ENCODE results near the gene SKAP1. TPM values are rescaled to one million over a fixed set of nuclear protein-coding genes. Genes with fewer than 3 reads are reported as not detected.

The SKAP1 gene
- total and polyA plus RNA-seq, 2 experiments from 2014 or later: 0.27 TPM; not detected in 1

DNA sequence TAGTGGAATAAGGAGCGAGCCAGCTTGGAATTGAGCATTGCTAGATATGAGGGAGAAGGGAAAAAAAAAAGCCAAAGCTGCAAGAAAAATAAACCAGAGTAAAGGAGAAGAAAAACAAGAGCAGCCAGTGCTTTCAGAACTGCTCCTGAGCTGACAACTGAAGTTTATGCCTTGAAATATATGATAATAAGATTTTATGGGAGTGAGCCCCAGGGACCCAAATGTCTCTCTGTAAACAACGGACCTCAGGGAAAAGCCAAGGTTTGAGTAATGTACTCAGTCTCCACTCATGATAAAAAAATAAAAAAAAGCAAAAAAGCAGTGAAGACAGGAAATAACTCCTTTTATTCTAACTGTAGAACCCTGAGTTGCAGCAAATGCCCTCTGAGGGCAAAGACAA lies 189.9 kb downstream of the SKAP1 start:
- H3K27me3 Mint-ChIP-seq (ENCODE audit: insufficient read depth, low read depth, poor library complexity): no peaks in the 10 kb centered on the region
- Histone ChIP-seq H3K27ac (ENCODE audit: low read depth) (no peak overlapping the region), H2AFZ (no peak overlapping the region), H3K4me2 (no peak overlapping the region), H3K27me3 (ENCODE audit: insufficient read depth) (no peaks in the 10 kb centered on the region), H3K9me2 (ENCODE audit: insufficient read depth) (no peaks in the 10 kb centered on the region), H3K4me3 (no peak overlapping the region), H3K36me3 (ENCODE audit: insufficient read depth) (no peaks in the 10 kb centered on the region), H4K20me1 (replicated peaks; ENCODE audit: insufficient read depth) (no peaks in the 10 kb centered on the region), H3F3A (replicated peaks; ENCODE audit: low read depth) (no peaks in the 10 kb centered on the region), H3K79me2 (replicated peaks; ENCODE audit: insufficient read depth) (no peaks in the 10 kb centered on the region), H3K4me1 (ENCODE audit: insufficient read depth) (peaks cover 4% of the 10 kb centered on the region; the same call in 1 of the 2 replicates)
- DNase-seq (ENCODE audit: low spot score): no peak
- no peak overlapping the region for H3K27ac Mint-ChIP-seq
- H3K4me1 Mint-ChIP-seq: peaks cover 23% of the 10 kb centered on the region
- H3K9me3 Mint-ChIP-seq: no peaks in the 10 kb centered on the region
- TF ChIP-seq EZH2phosphoT487 (IDR thresholded peaks at IDR 0.05; ENCODE audit: unreplicated experiment): no peak
- TF ChIP-seq ZNF114 (CRISPR knock-in tag; IDR thresholded peaks at IDR 0.05): no peak
- TF ChIP-seq, protein P1, sequence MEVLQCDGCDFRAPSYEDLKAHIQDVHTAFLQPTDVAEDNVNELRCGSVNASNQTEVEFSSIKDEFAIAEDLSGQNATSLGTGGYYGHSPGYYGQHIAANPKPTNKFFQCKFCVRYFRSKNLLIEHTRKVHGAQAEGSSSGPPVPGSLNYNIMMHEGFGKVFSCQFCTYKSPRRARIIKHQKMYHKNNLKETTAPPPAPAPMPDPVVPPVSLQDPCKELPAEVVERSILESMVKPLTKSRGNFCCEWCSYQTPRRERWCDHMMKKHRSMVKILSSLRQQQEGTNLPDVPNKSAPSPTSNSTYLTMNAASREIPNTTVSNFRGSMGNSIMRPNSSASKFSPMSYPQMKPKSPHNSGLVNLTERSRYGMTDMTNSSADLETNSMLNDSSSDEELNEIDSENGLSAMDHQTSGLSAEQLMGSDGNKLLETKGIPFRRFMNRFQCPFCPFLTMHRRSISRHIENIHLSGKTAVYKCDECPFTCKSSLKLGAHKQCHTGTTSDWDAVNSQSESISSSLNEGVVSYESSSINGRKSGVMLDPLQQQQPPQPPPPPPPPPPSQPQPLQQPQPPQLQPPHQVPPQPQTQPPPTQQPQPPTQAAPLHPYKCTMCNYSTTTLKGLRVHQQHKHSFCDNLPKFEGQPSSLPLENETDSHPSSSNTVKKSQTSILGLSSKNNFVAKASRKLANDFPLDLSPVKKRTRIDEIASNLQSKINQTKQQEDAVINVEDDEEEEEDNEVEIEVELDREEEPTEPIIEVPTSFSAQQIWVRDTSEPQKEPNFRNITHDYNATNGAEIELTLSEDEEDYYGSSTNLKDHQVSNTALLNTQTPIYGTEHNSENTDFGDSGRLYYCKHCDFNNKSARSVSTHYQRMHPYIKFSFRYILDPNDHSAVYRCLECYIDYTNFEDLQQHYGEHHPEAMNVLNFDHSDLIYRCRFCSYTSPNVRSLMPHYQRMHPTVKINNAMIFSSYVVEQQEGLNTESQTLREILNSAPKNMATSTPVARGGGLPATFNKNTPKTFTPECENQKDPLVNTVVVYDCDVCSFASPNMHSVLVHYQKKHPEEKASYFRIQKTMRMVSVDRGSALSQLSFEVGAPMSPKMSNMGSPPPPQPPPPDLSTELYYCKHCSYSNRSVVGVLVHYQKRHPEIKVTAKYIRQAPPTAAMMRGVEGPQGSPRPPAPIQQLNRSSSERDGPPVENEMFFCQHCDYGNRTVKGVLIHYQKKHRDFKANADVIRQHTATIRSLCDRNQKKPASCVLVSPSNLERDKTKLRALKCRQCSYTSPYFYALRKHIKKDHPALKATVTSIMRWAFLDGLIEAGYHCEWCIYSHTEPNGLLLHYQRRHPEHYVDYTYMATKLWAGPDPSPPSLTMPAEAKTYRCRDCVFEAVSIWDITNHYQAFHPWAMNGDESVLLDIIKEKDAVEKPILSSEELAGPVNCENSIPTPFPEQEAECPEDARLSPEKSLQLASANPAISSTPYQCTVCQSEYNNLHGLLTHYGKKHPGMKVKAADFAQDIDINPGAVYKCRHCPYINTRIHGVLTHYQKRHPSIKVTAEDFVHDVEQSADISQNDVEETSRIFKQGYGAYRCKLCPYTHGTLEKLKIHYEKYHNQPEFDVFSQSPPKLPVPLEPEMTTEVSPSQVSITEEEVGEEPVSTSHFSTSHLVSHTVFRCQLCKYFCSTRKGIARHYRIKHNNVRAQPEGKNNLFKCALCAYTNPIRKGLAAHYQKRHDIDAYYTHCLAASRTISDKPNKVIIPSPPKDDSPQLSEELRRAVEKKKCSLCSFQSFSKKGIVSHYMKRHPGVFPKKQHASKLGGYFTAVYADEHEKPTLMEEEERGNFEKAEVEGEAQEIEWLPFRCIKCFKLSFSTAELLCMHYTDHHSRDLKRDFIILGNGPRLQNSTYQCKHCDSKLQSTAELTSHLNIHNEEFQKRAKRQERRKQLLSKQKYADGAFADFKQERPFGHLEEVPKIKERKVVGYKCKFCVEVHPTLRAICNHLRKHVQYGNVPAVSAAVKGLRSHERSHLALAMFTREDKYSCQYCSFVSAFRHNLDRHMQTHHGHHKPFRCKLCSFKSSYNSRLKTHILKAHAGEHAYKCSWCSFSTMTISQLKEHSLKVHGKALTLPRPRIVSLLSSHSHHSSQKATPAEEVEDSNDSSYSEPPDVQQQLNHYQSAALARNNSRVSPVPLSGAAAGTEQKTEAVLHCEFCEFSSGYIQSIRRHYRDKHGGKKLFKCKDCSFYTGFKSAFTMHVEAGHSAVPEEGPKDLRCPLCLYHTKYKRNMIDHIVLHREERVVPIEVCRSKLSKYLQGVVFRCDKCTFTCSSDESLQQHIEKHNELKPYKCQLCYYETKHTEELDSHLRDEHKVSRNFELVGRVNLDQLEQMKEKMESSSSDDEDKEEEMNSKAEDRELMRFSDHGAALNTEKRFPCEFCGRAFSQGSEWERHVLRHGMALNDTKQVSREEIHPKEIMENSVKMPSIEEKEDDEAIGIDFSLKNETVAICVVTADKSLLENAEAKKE (CRISPR knock-in tag; IDR thresholded peaks at IDR 0.05): no peak
- TF ChIP-seq, protein P2, sequence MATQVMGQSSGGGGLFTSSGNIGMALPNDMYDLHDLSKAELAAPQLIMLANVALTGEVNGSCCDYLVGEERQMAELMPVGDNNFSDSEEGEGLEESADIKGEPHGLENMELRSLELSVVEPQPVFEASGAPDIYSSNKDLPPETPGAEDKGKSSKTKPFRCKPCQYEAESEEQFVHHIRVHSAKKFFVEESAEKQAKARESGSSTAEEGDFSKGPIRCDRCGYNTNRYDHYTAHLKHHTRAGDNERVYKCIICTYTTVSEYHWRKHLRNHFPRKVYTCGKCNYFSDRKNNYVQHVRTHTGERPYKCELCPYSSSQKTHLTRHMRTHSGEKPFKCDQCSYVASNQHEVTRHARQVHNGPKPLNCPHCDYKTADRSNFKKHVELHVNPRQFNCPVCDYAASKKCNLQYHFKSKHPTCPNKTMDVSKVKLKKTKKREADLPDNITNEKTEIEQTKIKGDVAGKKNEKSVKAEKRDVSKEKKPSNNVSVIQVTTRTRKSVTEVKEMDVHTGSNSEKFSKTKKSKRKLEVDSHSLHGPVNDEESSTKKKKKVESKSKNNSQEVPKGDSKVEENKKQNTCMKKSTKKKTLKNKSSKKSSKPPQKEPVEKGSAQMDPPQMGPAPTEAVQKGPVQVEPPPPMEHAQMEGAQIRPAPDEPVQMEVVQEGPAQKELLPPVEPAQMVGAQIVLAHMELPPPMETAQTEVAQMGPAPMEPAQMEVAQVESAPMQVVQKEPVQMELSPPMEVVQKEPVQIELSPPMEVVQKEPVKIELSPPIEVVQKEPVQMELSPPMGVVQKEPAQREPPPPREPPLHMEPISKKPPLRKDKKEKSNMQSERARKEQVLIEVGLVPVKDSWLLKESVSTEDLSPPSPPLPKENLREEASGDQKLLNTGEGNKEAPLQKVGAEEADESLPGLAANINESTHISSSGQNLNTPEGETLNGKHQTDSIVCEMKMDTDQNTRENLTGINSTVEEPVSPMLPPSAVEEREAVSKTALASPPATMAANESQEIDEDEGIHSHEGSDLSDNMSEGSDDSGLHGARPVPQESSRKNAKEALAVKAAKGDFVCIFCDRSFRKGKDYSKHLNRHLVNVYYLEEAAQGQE (IDR thresholded peaks at IDR 0.05; ENCODE audit: unreplicated experiment): no peak
- no peak for TF ChIP-seq CREB1 (CRISPR knock-in tag; IDR thresholded peaks at IDR 0.05; ENCODE audit: low read depth)
- TF ChIP-seq EZH2 (IDR thresholded peaks at IDR 0.05; ENCODE audit: low read depth, unreplicated experiment): no peak
- no peak for TF ChIP-seq POLR2AphosphoS5 (IDR thresholded peaks at IDR 0.05; ENCODE audit: low read depth)
- TF ChIP-seq, protein P3, sequence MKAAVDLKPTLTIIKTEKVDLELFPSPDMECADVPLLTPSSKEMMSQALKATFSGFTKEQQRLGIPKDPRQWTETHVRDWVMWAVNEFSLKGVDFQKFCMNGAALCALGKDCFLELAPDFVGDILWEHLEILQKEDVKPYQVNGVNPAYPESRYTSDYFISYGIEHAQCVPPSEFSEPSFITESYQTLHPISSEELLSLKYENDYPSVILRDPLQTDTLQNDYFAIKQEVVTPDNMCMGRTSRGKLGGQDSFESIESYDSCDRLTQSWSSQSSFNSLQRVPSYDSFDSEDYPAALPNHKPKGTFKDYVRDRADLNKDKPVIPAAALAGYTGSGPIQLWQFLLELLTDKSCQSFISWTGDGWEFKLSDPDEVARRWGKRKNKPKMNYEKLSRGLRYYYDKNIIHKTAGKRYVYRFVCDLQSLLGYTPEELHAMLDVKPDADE (IDR thresholded peaks at IDR 0.05): no peak
- TF ChIP-seq, protein P4, sequence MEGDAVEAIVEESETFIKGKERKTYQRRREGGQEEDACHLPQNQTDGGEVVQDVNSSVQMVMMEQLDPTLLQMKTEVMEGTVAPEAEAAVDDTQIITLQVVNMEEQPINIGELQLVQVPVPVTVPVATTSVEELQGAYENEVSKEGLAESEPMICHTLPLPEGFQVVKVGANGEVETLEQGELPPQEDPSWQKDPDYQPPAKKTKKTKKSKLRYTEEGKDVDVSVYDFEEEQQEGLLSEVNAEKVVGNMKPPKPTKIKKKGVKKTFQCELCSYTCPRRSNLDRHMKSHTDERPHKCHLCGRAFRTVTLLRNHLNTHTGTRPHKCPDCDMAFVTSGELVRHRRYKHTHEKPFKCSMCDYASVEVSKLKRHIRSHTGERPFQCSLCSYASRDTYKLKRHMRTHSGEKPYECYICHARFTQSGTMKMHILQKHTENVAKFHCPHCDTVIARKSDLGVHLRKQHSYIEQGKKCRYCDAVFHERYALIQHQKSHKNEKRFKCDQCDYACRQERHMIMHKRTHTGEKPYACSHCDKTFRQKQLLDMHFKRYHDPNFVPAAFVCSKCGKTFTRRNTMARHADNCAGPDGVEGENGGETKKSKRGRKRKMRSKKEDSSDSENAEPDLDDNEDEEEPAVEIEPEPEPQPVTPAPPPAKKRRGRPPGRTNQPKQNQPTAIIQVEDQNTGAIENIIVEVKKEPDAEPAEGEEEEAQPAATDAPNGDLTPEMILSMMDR (conservative IDR thresholded peaks at IDR 0.05; ENCODE audit: low read depth in 2 of 2): no peak
- no peak for TF ChIP-seq STAT1 (IDR thresholded peaks at IDR 0.05; ENCODE audit: unreplicated experiment)
- no peak for TF ChIP-seq JUNB (IDR thresholded peaks at IDR 0.05; ENCODE audit: unreplicated experiment)
- no peak for TF ChIP-seq ZNF331 (CRISPR knock-in tag; IDR thresholded peaks at IDR 0.05; ENCODE audit: low read depth)
- no peak for TF ChIP-seq NANOG (IDR thresholded peaks at IDR 0.05; ENCODE audit: borderline replicate concordance)
- H3K36me3 Mint-ChIP-seq (ENCODE audit: low read depth): no peaks in the 10 kb centered on the region
- ATAC-seq: no peak
- no peak overlapping the region for H3K4me3 Mint-ChIP-seq

Data from GM23338 (cell line).